Endothelial cell of umbilical vein (primary cell): ENCODE results near the gene FAM180A. TPM values are rescaled to one million over a fixed set of nuclear protein-coding genes. Genes with fewer than 3 reads are reported as not detected.

Experiments used
- BruUV-seq: library from RNA; stranded (reverse); fragments of 400-500 nt; replicated peaks from 2 replicates; lab custom pipeline; 2021; lab: Mats Ljungman, UMichigan
- CTCF ChIA-PET: fragments of 300-600, 350-600 bp; sonication (Branson Sonifier 250); formaldehyde crosslinking; loops from one replicate; lab custom pipeline; 2021; ENCODE audit warnings: antibody characterized with exemption, inconsistent platforms; lab: Charles Lee
- POLR2A ChIA-PET: fragments of 300-600, 350-600 bp; sonication (Branson Sonifier 250); formaldehyde crosslinking; loops from one replicate; lab custom pipeline; 2021; ENCODE audit warnings: antibody characterized with exemption, inconsistent platforms; lab: Charles Lee
- DNase-seq: peaks from one replicate; pipeline ENCODE4 v3.0.0-alpha.2; 2011; ENCODE audit warnings: low read depth, low spot score
- FAIRE-seq: peaks from 2 replicates; lab custom pipeline; 2011; peaks lifted over from hg19 to GRCh38; lab: Jason Lieb, UNC
- H2AFZ ChIP-seq: 2 replicates; pipeline ENCODE4 v1.6.0; 2012; ENCODE audit warnings: low read depth, low read length, control low read depth, inconsistent platforms
- H3K27ac ChIP-seq: 2 replicates; pipeline ENCODE4 v1.5.1; 2011; ENCODE audit warnings: low read depth, mild to moderate bottlenecking, control low read depth, low read length, moderate library complexity; ENCODE audit not compliant: insufficient read depth
- H3K27me3 ChIP-seq, 2 experiments: 2 replicates each; pipeline versions ENCODE4 v1.6.0 to v1.6.1; 2011; ENCODE audit warnings: low read length in 2 of 2, mixed read lengths in 1 of 2; ENCODE audit not compliant: control insufficient read depth in 2 of 2, insufficient read depth in 2 of 2
- H3K36me3 ChIP-seq, 2 experiments: 2 replicates in 1 of 2; 3 replicates in 1 of 2; pipeline ENCODE4 v1.5.1; 2011; ENCODE audit warnings: low read length in 2 of 2, mild to moderate bottlenecking in 1 of 2, moderate library complexity in 1 of 2; ENCODE audit not compliant: control insufficient read depth in 2 of 2, insufficient read depth in 2 of 2; ENCODE audit errors: extremely low read depth in 1 of 2
- H3K4me1 ChIP-seq: 3 replicates; pipeline ENCODE4 v1.5.1; 2011; ENCODE audit warnings: mild to moderate bottlenecking, low read length; ENCODE audit not compliant: control insufficient read depth, insufficient read depth; ENCODE audit errors: extremely low read depth
- H3K4me2 ChIP-seq: 2 replicates; pipeline ENCODE4 v1.6.1; 2011; ENCODE audit warnings: low read length, control low read depth, mixed read lengths; ENCODE audit not compliant: insufficient read depth
- H3K4me3 ChIP-seq, 3 experiments: fragments of 200-600 bp in 1 of 3; sonication (generic), shearing (Covaris generic) in 1 of 3; replicated peaks in 1 of 3; 2 replicates each; pipeline ENCODE4 v1.5.1; 2011 to 2016; ENCODE audit warnings: control low read depth in 3 of 3, low read length in 3 of 3, mild to moderate bottlenecking in 2 of 3, inconsistent platforms in 1 of 3, low read depth in 1 of 3, moderate library complexity in 1 of 3; ENCODE audit not compliant: insufficient read depth in 1 of 3
- H3K79me2 ChIP-seq: 2 replicates; pipeline ENCODE4 v1.6.0; 2012; ENCODE audit warnings: low read length, inconsistent platforms; ENCODE audit not compliant: control insufficient read depth, insufficient read depth
- H3K9ac ChIP-seq: replicated peaks from 2 replicates; pipeline ENCODE3; 2011; ENCODE audit warnings: low read length, control low read depth; ENCODE audit not compliant: insufficient read depth; ENCODE audit errors: extremely low read depth
- H3K9me1 ChIP-seq: replicated peaks from 3 replicates; pipeline ENCODE4 v1.6.0; 2011; ENCODE audit warnings: mild to moderate bottlenecking, low read length; ENCODE audit not compliant: control insufficient read depth, insufficient read depth; ENCODE audit errors: extremely low read depth
- H3K9me3 ChIP-seq: replicated peaks from 2 replicates; pipeline ENCODE4 v1.5.1; 2012; ENCODE audit warnings: low read length, inconsistent platforms; ENCODE audit not compliant: control insufficient read depth, insufficient read depth
- H4K20me1 ChIP-seq: replicated peaks from 2 replicates; pipeline ENCODE3; 2011; ENCODE audit warnings: mild to moderate bottlenecking, low read length; ENCODE audit not compliant: control insufficient read depth, insufficient read depth; ENCODE audit errors: extremely low read depth
- CTCF ChIP-seq, 2 donors: IDR thresholded peaks; 1 replicate in 1 of 2; 2 replicates in 1 of 2; pipeline ENCODE4 v1.5.1; 2011; ENCODE audit warnings: low read length in 2 of 2, mild to moderate bottlenecking in 2 of 2, moderate library complexity in 2 of 2, control low read depth in 1 of 2, inconsistent platforms in 1 of 2, low read depth in 1 of 2; ENCODE audit not compliant: insufficient read depth in 1 of 2; ENCODE audit errors: extremely low read depth in 1 of 2
- EZH2 ChIP-seq: IDR thresholded peaks from 2 replicates; pipeline ENCODE4 v1.6.1; 2012; ENCODE audit warnings: borderline replicate concordance, low read depth, mild to moderate bottlenecking, moderate library complexity, low read length, inconsistent platforms; ENCODE audit not compliant: severe bottlenecking
- FOS ChIP-seq: IDR thresholded peaks from 2 replicates; pipeline ENCODE4 v1.6.1; 2011; ENCODE audit warnings: mild to moderate bottlenecking, low read length, moderate library complexity, borderline replicate concordance; ENCODE audit not compliant: insufficient read depth
- GATA2 ChIP-seq: IDR thresholded peaks from 2 replicates; pipeline ENCODE4 v1.7.0; 2011; ENCODE audit warnings: low read depth, mild to moderate bottlenecking, moderate library complexity, mixed read lengths, low read length; ENCODE audit not compliant: insufficient read length, insufficient read depth
- JUN ChIP-seq: IDR thresholded peaks from 2 replicates; pipeline ENCODE4 v1.6.1; 2011; ENCODE audit warnings: borderline replicate concordance, low read depth; ENCODE audit not compliant: insufficient read length, insufficient read depth
- MAX ChIP-seq: IDR thresholded peaks from 2 replicates; pipeline ENCODE4 v1.6.1; 2011; ENCODE audit not compliant: insufficient read depth, insufficient read length
- MYC ChIP-seq: IDR thresholded peaks from one replicate; pipeline ENCODE4 v1.6.1; 2011; ENCODE audit warnings: mild to moderate bottlenecking, low read depth, low read length
- POLR2A ChIP-seq: IDR thresholded peaks from 2 replicates; pipeline ENCODE4 v1.6.1; 2012; ENCODE audit warnings: low read depth, mild to moderate bottlenecking, control low read depth, low read length
- POLR2AphosphoS5 ChIP-seq: IDR thresholded peaks from 2 replicates; pipeline ENCODE4 v1.6.1; 2012; ENCODE audit warnings: low read depth, mild to moderate bottlenecking, control low read depth, low read length, moderate library complexity; ENCODE audit not compliant: insufficient read depth
- dilution Hi-C: fragments of 300-500 bp; cut with MboI; formaldehyde crosslinking; loops from one replicate; pipeline ENCODE4 v1.15.0; 2019; ENCODE audit warnings: low sequenced_read_pairs; ENCODE audit not compliant: extremely low pct_ligation_motif_present
- intact Hi-C: fragments of 100-400 bp; cut with micrococcal nuclease; formaldehyde crosslinking; loops from one replicate; pipeline ENCODE4 v1.10.0; 2022
- polyA plus RNA-seq, 4 experiments: library from polyadenylated mRNA; depleted of rRNA in 3 of 4; stranded (reverse) in 3 of 4; unstranded in 1 of 4; fragments of >200 nt; gene quantifications; 2 replicates each; pipeline versions ENCODE4 v1.2.1 to v1.2.3, GENCODE V29; 2011 to 2012; ENCODE audit warnings: missing spikeins in 1 of 4
- total RNA-seq: library from RNA; stranded (reverse); gene quantifications from 2 replicates; pipeline ENCODE4 v1.2.3, GENCODE V29; 2021

FAM180A gene
- total and polyA plus RNA-seq, 2 donors (not counting 3 experiments of a cell fraction or from before 2014, with no cell fraction given): not detected

DNA sequence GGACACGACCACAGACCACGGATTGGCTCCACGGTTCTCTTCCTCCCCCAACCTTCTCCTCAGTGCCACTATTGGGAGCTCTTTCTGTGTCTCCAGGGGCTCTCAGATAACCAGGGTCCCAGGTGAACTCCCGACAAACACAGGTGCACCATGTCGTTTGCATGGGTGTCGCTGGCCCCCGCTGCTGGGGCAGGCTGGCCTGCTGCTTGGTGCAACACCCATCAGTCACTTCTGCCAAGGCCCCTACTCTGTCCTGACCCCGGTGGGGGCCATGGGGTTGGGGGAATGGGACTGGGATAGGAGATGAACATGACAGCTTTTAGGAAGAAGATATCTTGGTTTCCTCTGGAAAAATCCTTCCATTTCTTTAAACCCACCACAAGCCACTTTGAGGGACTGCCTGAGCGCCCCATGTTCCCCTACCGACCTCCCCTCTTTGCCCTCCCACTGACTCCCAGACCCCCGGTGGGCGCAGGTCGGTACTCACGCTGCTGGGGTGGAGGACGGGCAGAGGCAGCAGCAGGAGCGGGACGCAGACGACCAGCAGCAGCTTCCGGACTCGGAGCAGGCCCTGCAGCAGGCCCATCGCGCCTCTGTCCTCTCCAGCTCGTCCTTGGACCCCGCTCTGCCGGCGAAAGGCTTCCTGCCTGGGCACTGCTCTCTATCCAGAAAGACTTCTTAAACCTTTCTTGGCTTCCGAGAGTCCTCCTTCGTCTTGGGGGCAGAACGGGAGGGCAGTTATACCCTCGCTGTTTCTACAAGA, 21.5 kb downstream of the FAM180A start:
- Histone ChIP-seq H2AFZ (no peak overlapping the region), H3K27me3 (peaks cover 0 to 3% of the 10 kb centered on the region in 2 experiments), H3K9me3 (no peaks in the 10 kb centered on the region), H3K9me1 (no peaks in the 10 kb centered on the region), H3K4me3 (no peak overlapping the region), H3K79me2 (no peaks in the 10 kb centered on the region), H3K4me1 (no peaks in the 10 kb centered on the region), H3K9ac (no peak overlapping the region), H4K20me1 (no peaks in the 10 kb centered on the region), H3K27ac (no peak overlapping the region), H3K4me2 (no peak overlapping the region), H3K36me3 (no peaks in the 10 kb centered on the region)
- POLR2A ChIA-PET: no interaction called here
- intact Hi-C loops (no loop called here), dilution Hi-C loops (no loop called here)
- FAIRE-seq (no peak), DNase-seq (no peak)
- TF ChIP-seq POLR2AphosphoS5 (no peak), JUN (no peak), GATA2 (no peak), CTCF (IDR thresholded peaks at IDR 0.05; ENCODE audit: extremely low read depth in 1 of 2, insufficient read depth in 1 of 2, low read depth in 1 of 2, low read length in 2 of 2) (no peak), EZH2 (no peak), MYC (no peak), POLR2A (no peak), FOS (no peak), MAX (no peak)
- CTCF ChIA-PET: no interaction called here
- BruUV-seq: no TSS peak
